ENCODE data around the gene DNAH7.

DNA sequence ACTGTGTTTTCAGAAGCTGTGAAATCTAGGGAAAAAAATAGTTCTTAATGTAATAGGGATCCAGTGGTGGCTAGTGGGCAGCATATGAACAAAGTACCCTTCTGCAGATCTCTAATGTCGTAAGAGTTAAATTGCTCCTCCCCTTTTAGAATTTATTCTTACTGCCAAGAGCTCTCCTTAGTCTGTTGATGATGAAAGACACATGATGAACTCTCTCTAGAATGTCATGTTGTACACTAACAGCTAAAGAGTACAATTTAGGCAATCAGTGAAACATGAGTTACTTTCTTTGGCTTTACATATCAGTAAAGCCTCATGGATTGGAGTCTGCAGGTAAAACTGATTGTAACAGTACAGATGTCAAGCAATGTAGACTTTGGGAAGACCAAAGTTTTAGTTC is 327.4 kb downstream of the DNAH7 start:
- TF ChIP-seq GATA1 (IDR thresholded peaks at IDR 0.05; ENCODE audit: low read depth, low read length) = no peak
- no peak for TF ChIP-seq POLR2A (IDR thresholded peaks at IDR 0.05; ENCODE audit: low read length)
